Neural cell (in vitro differentiated cells): Measurements from ENCODE around the gene ZNF555. TPM values are rescaled to one million over a fixed set of nuclear protein-coding genes. Genes with fewer than 3 reads are reported as not detected.

Source experiments
- H2AFZ ChIP-seq: fragments of 200-600, 300-800 bp; sonication (generic), shearing (Covaris generic); 2 replicates; pipeline ENCODE4 v1.6.0; 2014; ENCODE audit warnings: low read depth, mild to moderate bottlenecking, antibody characterized with exemption, low read length, moderate library complexity
- H3F3A ChIP-seq: fragments of 200-600 bp; shearing (Covaris generic); 2 replicates; pipeline ENCODE4 v1.6.1; 2016; ENCODE audit warnings: mild to moderate bottlenecking, moderate library complexity, mixed read lengths, antibody characterized with exemption, low read length; ENCODE audit not compliant: insufficient read depth, poor library complexity, severe bottlenecking
- H3K27ac ChIP-seq: fragments of 200-600, 300-800 bp; sonication (generic), shearing (Covaris generic); 2 replicates; pipeline ENCODE4 v1.5.1; 2014; ENCODE audit warnings: mild to moderate bottlenecking, low read length, moderate library complexity
- H3K27me3 ChIP-seq: fragments of 300-800, 200-600 bp; sonication (generic), shearing (Covaris generic); 2 replicates; pipeline ENCODE4 v1.6.0; 2014; ENCODE audit warnings: mild to moderate bottlenecking, low read depth, low read length, moderate library complexity; ENCODE audit not compliant: insufficient read depth
- H3K36me3 ChIP-seq: fragments of 300-800, 200-600 bp; sonication (generic), shearing (Covaris generic); 2 replicates; pipeline ENCODE4 v1.5.1; 2014; ENCODE audit warnings: mild to moderate bottlenecking, antibody characterized with exemption, low read length, moderate library complexity; ENCODE audit not compliant: insufficient read depth
- H3K4me2 ChIP-seq: fragments of 300-800, 200-600 bp; sonication (generic), shearing (Covaris generic); 2 replicates; pipeline ENCODE4 v1.6.0; 2014; ENCODE audit warnings: mild to moderate bottlenecking, low read length
- H3K4me3 ChIP-seq: fragments of 300-800, 200-600 bp; sonication (generic), shearing (Covaris generic); 2 replicates; pipeline ENCODE4 v1.5.1; 2014; ENCODE audit warnings: mild to moderate bottlenecking, low read length, moderate library complexity
- H3K79me2 ChIP-seq: fragments of 200-600 bp; shearing (Covaris generic); replicated peaks from 2 replicates; pipeline ENCODE4 v1.6.0; 2014; ENCODE audit warnings: mild to moderate bottlenecking, low read length, moderate library complexity; ENCODE audit not compliant: insufficient read depth
- H3K9ac ChIP-seq: fragments of 300-800, 200-600 bp; sonication (generic), shearing (Covaris generic); 2 replicates; pipeline ENCODE4 v1.6.1; 2016; ENCODE audit warnings: mild to moderate bottlenecking, low read length, mixed read lengths
- H3K9me2 ChIP-seq: fragments of 200-600 bp; shearing (Covaris generic); 2 replicates; pipeline ENCODE4 v1.6.1; 2016; ENCODE audit warnings: mild to moderate bottlenecking, low read length, mixed read lengths; ENCODE audit not compliant: insufficient read depth
- H3K9me3 ChIP-seq: fragments of 200-600, 300-800 bp; sonication (generic), shearing (Covaris generic); 2 replicates; pipeline ENCODE4 v1.6.1; 2016; ENCODE audit warnings: mild to moderate bottlenecking, mixed run types, low read length, moderate library complexity, mixed read lengths
- H4K20me1 ChIP-seq: fragments of 200-600 bp; shearing (Covaris generic); 2 replicates; pipeline ENCODE4 v1.6.1; 2016; ENCODE audit warnings: mild to moderate bottlenecking, mixed run types; ENCODE audit not compliant: insufficient read depth
- EP300 ChIP-seq: fragments of 450-650 bp; conservative IDR thresholded peaks from 2 replicates; pipeline ENCODE4 v1.6.1; 2014; ENCODE audit warnings: antibody characterized with exemption, mild to moderate bottlenecking, moderate library complexity; ENCODE audit not compliant: poor library complexity, severe bottlenecking
- EZH2 ChIP-seq: fragments of 200-600, 300-800 bp; shearing (Covaris generic), sonication (generic); IDR thresholded peaks from 2 replicates; pipeline ENCODE4 v1.6.1; 2014; ENCODE audit warnings: antibody characterized with exemption, low read length, borderline replicate concordance, mild to moderate bottlenecking; ENCODE audit not compliant: insufficient read depth, poor library complexity, severe bottlenecking
- MXI1 ChIP-seq: fragments of 450-650 bp; conservative IDR thresholded peaks from 2 replicates; pipeline ENCODE4 v1.6.1; 2014; ENCODE audit warnings: antibody characterized with exemption, mild to moderate bottlenecking; ENCODE audit not compliant: poor library complexity, severe bottlenecking
- POLR2AphosphoS5 ChIP-seq: IDR thresholded peaks from 2 replicates; pipeline ENCODE4 v1.6.1; 2012
- RAD21 ChIP-seq: fragments of 450-650 bp; conservative IDR thresholded peaks from 2 replicates; pipeline ENCODE4 v1.6.1; 2014; ENCODE audit warnings: antibody characterized with exemption, mild to moderate bottlenecking, moderate library complexity
- SMC3 ChIP-seq: fragments of 450-650 bp; conservative IDR thresholded peaks from 2 replicates; pipeline ENCODE4 v1.6.1; 2014; ENCODE audit warnings: antibody characterized with exemption, mild to moderate bottlenecking, moderate library complexity; ENCODE audit not compliant: poor library complexity
- TAF1 ChIP-seq: IDR thresholded peaks from 2 replicates; pipeline ENCODE4 v1.6.1; 2012; ENCODE audit warnings: low read depth
- polyA plus RNA-seq: library from polyadenylated mRNA; depleted of rRNA; stranded (reverse); fragments of >200 nt; gene quantifications from 2 replicates; pipeline ENCODE4 v1.2.3, GENCODE V29; 2014
- TF ChIP-seq, protein P1 (sequence below): fragments of 450-650 bp; IDR thresholded peaks from 2 replicates; pipeline ENCODE4 v1.5.1; 2014; ENCODE audit warnings: antibody characterized with exemption, mild to moderate bottlenecking, moderate library complexity; ENCODE audit not compliant: poor library complexity, severe bottlenecking
- TF ChIP-seq, protein P2 (sequence below): IDR thresholded peaks from 2 replicates; pipeline ENCODE4 v1.6.1; 2012; ENCODE audit warnings: borderline replicate concordance

The ZNF555 gene
- polyA plus RNA-seq, 1 donor from 2014 or later = 6.5 TPM

DNA sequence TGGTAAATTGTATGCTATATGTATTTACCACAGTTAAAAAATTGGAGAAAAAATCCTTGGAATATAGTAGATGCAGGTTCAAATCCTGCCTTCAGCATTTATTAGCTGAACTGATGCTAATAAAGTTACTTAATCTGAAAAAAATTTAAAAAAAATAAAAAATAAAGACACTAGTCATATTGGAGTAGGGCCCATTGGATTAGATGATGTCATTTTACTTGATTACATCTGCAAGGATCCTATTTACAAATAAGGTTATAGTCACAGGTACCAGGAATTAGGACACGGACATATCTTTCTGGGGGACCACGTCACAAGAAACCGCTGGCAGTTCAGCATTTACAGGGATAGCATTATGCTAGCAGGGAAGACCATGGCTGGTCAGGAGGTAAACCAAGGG, 6.2 kb downstream of the ZNF555 start:
- Histone ChIP-seq H4K20me1 (no peaks in the 10 kb centered on the region), H3K36me3 (peaks cover 8% of the 10 kb centered on the region), H3K4me3 (no peak overlapping the region), H3K9ac (no peak overlapping the region), H3K9me3 (peaks cover 16% of the 10 kb centered on the region), H2AFZ (no peak overlapping the region), H3F3A (no peaks in the 10 kb centered on the region), H3K27ac (no peak overlapping the region), H3K27me3 (no peaks in the 10 kb centered on the region), H3K4me2 (no peak overlapping the region), H3K79me2 (peaks cover 12% of the 10 kb centered on the region), H3K9me2 (no peaks in the 10 kb centered on the region)
- TF ChIP-seq SMC3 = no peak
- TF ChIP-seq POLR2AphosphoS5 = no peak
- no peak for TF ChIP-seq TAF1
- no peak for TF ChIP-seq EZH2
- TF ChIP-seq MXI1 = no peak
- no peak for TF ChIP-seq EP300
- no peak for TF ChIP-seq RAD21
- TF ChIP-seq, protein P1, sequence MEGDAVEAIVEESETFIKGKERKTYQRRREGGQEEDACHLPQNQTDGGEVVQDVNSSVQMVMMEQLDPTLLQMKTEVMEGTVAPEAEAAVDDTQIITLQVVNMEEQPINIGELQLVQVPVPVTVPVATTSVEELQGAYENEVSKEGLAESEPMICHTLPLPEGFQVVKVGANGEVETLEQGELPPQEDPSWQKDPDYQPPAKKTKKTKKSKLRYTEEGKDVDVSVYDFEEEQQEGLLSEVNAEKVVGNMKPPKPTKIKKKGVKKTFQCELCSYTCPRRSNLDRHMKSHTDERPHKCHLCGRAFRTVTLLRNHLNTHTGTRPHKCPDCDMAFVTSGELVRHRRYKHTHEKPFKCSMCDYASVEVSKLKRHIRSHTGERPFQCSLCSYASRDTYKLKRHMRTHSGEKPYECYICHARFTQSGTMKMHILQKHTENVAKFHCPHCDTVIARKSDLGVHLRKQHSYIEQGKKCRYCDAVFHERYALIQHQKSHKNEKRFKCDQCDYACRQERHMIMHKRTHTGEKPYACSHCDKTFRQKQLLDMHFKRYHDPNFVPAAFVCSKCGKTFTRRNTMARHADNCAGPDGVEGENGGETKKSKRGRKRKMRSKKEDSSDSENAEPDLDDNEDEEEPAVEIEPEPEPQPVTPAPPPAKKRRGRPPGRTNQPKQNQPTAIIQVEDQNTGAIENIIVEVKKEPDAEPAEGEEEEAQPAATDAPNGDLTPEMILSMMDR = no peak
- TF ChIP-seq, protein P2, sequence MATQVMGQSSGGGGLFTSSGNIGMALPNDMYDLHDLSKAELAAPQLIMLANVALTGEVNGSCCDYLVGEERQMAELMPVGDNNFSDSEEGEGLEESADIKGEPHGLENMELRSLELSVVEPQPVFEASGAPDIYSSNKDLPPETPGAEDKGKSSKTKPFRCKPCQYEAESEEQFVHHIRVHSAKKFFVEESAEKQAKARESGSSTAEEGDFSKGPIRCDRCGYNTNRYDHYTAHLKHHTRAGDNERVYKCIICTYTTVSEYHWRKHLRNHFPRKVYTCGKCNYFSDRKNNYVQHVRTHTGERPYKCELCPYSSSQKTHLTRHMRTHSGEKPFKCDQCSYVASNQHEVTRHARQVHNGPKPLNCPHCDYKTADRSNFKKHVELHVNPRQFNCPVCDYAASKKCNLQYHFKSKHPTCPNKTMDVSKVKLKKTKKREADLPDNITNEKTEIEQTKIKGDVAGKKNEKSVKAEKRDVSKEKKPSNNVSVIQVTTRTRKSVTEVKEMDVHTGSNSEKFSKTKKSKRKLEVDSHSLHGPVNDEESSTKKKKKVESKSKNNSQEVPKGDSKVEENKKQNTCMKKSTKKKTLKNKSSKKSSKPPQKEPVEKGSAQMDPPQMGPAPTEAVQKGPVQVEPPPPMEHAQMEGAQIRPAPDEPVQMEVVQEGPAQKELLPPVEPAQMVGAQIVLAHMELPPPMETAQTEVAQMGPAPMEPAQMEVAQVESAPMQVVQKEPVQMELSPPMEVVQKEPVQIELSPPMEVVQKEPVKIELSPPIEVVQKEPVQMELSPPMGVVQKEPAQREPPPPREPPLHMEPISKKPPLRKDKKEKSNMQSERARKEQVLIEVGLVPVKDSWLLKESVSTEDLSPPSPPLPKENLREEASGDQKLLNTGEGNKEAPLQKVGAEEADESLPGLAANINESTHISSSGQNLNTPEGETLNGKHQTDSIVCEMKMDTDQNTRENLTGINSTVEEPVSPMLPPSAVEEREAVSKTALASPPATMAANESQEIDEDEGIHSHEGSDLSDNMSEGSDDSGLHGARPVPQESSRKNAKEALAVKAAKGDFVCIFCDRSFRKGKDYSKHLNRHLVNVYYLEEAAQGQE = no peak

DNA sequence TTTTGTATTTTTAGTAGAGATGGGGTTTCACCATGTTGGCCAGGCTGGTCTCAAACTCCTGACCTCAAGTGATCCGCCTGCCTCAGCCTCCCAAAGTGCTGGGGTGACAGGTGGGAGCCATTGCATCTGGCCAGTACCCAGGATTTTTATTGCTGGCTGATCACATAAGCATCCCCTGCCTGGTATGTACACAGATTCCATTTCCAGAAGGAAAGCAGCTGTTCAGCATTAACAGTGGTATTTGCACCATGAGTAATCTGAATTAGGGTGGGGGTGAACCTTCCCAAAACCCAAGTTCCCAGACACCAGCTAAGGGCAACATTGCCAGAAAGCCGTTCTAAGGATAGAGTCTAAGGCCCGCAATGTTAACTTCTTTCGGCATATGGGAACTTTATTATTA, 7.3 kb downstream of the ZNF555 start:
- Histone ChIP-seq H4K20me1 (no peaks in the 10 kb centered on the region), H3K4me2 (no peak overlapping the region), H3K4me3 (no peak overlapping the region), H2AFZ (no peak overlapping the region), H3F3A (no peaks in the 10 kb centered on the region), H3K36me3 (peaks cover 19% of the 10 kb centered on the region), H3K9ac (no peak overlapping the region), H3K79me2 (peaks cover 10% of the 10 kb centered on the region), H3K27me3 (no peaks in the 10 kb centered on the region), H3K9me3 (peaks cover 27% of the 10 kb centered on the region), H3K9me2 (no peaks in the 10 kb centered on the region), H3K27ac (no peak overlapping the region)
- TF ChIP-seq RAD21 = no peak
- TF ChIP-seq MXI1 = no peak
- no peak for TF ChIP-seq POLR2AphosphoS5
- TF ChIP-seq, protein P2 = no peak
- TF ChIP-seq EZH2 = no peak
- no peak for TF ChIP-seq TAF1
- TF ChIP-seq, protein P1 = no peak
- TF ChIP-seq SMC3 = no peak
- no peak for TF ChIP-seq EP300
